Hepatocyte (in vitro differentiated cells): Measurements from ENCODE around the gene KLF13. TPM values are rescaled to one million over a fixed set of nuclear protein-coding genes. Genes with fewer than 3 reads are reported as not detected.

Experiments
- DNase-seq: peaks from one replicate; pipeline ENCODE4 v3.0.0-alpha.2; 2016; ENCODE audit warnings: low spot score
- H2AFZ ChIP-seq: fragments of 200-600 bp; sonication (generic); 2 replicates; pipeline ENCODE4 v1.6.0; 2016; ENCODE audit warnings: antibody characterized with exemption, mild to moderate bottlenecking
- H3K27ac ChIP-seq: fragments of 200-600 bp; sonication (generic); 2 replicates; pipeline ENCODE4 v1.5.1; 2016; ENCODE audit warnings: mild to moderate bottlenecking
- H3K27me3 ChIP-seq: fragments of 200-600 bp; sonication (generic); 2 replicates; pipeline ENCODE4 v1.6.1; 2016
- H3K36me3 ChIP-seq: fragments of 200-600 bp; sonication (generic); replicated peaks from 2 replicates; pipeline ENCODE4 v1.5.1; 2016; ENCODE audit warnings: low read depth; ENCODE audit not compliant: insufficient read depth
- H3K4me1 ChIP-seq: fragments of 200-600 bp; sonication (generic); 2 replicates; pipeline ENCODE4 v1.5.1; 2016; ENCODE audit warnings: mild to moderate bottlenecking, moderate library complexity; ENCODE audit not compliant: insufficient read depth
- H3K4me2 ChIP-seq: fragments of 200-600 bp; sonication (generic); 2 replicates; pipeline ENCODE4 v1.6.0; 2016
- H3K4me3 ChIP-seq: fragments of 200-600 bp; sonication (generic); 2 replicates; pipeline ENCODE4 v1.5.1; 2016; ENCODE audit warnings: mild to moderate bottlenecking
- H3K79me2 ChIP-seq: fragments of 200-600 bp; sonication (generic); 2 replicates; pipeline ENCODE4 v1.6.0; 2017; ENCODE audit warnings: mild to moderate bottlenecking
- H3K9me2 ChIP-seq: fragments of 200-600 bp; sonication (generic); replicated peaks from 2 replicates; pipeline ENCODE4 v1.6.0; 2017; ENCODE audit warnings: mild to moderate bottlenecking; ENCODE audit not compliant: insufficient read depth
- H3K9me3 ChIP-seq: fragments of 200-600 bp; sonication (generic); 2 replicates; pipeline ENCODE4 v1.5.1; 2016; ENCODE audit warnings: low read depth, mild to moderate bottlenecking
- H4K20me1 ChIP-seq: fragments of 200-600 bp; sonication (generic); 2 replicates; pipeline ENCODE4 v1.6.0; 2016; ENCODE audit warnings: mild to moderate bottlenecking; ENCODE audit not compliant: insufficient read depth, poor library complexity, severe bottlenecking
- EZH2 ChIP-seq: fragments of 200-600 bp; sonication (generic); IDR thresholded peaks from 2 replicates; pipeline ENCODE4 v1.6.1; 2016; ENCODE audit warnings: antibody characterized with exemption, mild to moderate bottlenecking, borderline replicate concordance
- EZH2phosphoT487 ChIP-seq: fragments of 200-600 bp; sonication (generic); IDR thresholded peaks from one replicate; pipeline ENCODE4 v1.6.1; 2018; ENCODE audit warnings: antibody characterized with exemption, mild to moderate bottlenecking, low read depth, moderate library complexity; ENCODE audit not compliant: unreplicated experiment, severe bottlenecking
- WGBS: methylation state at CpG from one replicate; pipeline ENCODE4 v1.1.6; 2016; ENCODE audit warnings: low lambda C conversion rate; ENCODE audit errors: missing lambda C conversion rate; 5-methylcytosine and 5-hydroxymethylcytosine counted together
- polyA plus RNA-seq: library from polyadenylated mRNA; unstranded; fragments of >200 nt; fragmentation: Nextera tagmentation; extraction: Ambion mirVana; gene quantifications from 2 replicates; pipeline ENCODE4 v1.2.1, GENCODE V29; 2016
- total RNA-seq: library from RNA; depleted of rRNA; stranded (reverse); fragments of >200 nt; gene quantifications from 2 replicates; pipeline ENCODE4 v1.2.3, GENCODE V29; 2014
- TF ChIP-seq, protein P1 (sequence below): fragments of 200-600 bp; sonication (generic); IDR thresholded peaks from 2 replicates; pipeline ENCODE4 v1.5.1; 2016; ENCODE audit warnings: antibody characterized with exemption, mild to moderate bottlenecking; ENCODE audit not compliant: poor library complexity

KLF13 gene
- total and polyA plus RNA-seq, 2 experiments from 2014 or later, result 32.7 to 51.2 TPM

GRCh38 chr15:31316135-31316795, 10.4 kb upstream of the KLF13 start:
- no peaks in the 10 kb centered on the region for H3K9me3 ChIP-seq
- no peaks in the 10 kb centered on the region for H4K20me1 ChIP-seq
- no peak overlapping the region for H3K27ac ChIP-seq
- no peak overlapping the region for H3K4me3 ChIP-seq
- H3K4me1 ChIP-seq, result no peaks in the 10 kb centered on the region
- no peak overlapping the region for H3K4me2 ChIP-seq
- no peak overlapping the region for H2AFZ ChIP-seq
- DNase-seq, result no peak
- no peaks in the 10 kb centered on the region for H3K27me3 ChIP-seq
- H3K9me2 ChIP-seq, result no peaks in the 10 kb centered on the region
- WGBS, result 90% methylated on average over 8 of the region's 8 CpGs
- H3K79me2 ChIP-seq, result no peaks in the 10 kb centered on the region
- no peaks in the 10 kb centered on the region for H3K36me3 ChIP-seq
- TF ChIP-seq, protein P1, sequence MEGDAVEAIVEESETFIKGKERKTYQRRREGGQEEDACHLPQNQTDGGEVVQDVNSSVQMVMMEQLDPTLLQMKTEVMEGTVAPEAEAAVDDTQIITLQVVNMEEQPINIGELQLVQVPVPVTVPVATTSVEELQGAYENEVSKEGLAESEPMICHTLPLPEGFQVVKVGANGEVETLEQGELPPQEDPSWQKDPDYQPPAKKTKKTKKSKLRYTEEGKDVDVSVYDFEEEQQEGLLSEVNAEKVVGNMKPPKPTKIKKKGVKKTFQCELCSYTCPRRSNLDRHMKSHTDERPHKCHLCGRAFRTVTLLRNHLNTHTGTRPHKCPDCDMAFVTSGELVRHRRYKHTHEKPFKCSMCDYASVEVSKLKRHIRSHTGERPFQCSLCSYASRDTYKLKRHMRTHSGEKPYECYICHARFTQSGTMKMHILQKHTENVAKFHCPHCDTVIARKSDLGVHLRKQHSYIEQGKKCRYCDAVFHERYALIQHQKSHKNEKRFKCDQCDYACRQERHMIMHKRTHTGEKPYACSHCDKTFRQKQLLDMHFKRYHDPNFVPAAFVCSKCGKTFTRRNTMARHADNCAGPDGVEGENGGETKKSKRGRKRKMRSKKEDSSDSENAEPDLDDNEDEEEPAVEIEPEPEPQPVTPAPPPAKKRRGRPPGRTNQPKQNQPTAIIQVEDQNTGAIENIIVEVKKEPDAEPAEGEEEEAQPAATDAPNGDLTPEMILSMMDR, result no peak
- TF ChIP-seq EZH2phosphoT487 (no peak), EZH2 (no peak)

- DNase-seq, result no peak
- H3K79me2 ChIP-seq, result no peaks in the 10 kb centered on the region
- WGBS, result 91% methylated on average over 3 of the region's 3 CpGs
- H3K36me3 ChIP-seq, result no peaks in the 10 kb centered on the region
- H3K4me3 ChIP-seq, result no peak overlapping the region
- H3K27ac ChIP-seq, result no peak overlapping the region
- no peaks in the 10 kb centered on the region for H3K27me3 ChIP-seq
- no peaks in the 10 kb centered on the region for H4K20me1 ChIP-seq
- H3K4me1 ChIP-seq, result no peaks in the 10 kb centered on the region
- TF ChIP-seq, protein P1, result no peak
- TF ChIP-seq EZH2phosphoT487 (no peak), EZH2 (no peak)
- H3K9me3 ChIP-seq, result no peaks in the 10 kb centered on the region
- no peak overlapping the region for H2AFZ ChIP-seq
- no peak overlapping the region for H3K4me2 ChIP-seq
- no peaks in the 10 kb centered on the region for H3K9me2 ChIP-seq
Measured at GRCh38 chr15:31317017-31317416, 9.6 kb upstream of the KLF13 start.

DNA sequence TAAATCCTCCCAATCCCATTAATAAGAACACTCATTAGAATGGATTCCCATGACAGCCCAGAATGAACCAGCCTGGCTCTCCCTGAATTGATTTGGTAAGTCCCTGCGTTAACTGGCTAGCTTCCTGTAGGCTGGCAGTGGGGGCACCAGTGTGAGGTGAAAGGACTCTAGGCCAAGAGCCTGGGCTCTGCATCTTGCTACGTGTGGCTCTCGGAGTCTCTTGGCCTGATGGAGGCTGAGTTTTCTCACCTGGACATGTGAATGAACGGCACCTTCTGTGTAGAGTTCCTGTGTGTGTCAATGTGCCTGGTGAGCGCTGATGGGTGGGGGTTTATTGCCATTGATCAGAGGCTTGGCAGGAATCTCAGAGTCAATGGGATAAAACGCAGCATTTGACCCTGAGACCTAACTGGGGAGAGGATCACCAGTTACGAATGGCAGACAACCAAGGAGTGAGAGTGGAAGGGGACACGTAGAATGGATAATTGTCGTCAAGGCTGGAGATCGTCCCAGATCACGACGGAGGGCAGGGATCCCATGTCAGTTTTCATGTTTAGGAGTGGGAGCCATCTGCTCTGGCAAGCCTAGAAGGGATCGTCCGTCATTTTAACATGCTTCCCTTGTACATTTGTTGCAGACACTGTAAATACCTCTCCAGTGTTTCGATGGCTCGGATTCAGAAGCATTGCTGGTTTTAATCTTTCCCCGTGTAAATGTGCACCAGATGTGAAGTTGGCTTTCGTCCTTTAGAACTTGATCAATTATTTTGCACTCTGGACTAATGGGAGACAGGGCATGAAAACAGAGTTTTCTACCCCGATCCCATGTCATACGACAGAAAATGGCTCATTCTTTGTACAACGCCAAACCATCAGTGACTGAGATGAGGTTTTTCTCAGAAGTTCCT, 9.0 kb upstream of the KLF13 start:
- H3K79me2 ChIP-seq, result no peaks in the 10 kb centered on the region
- H3K4me3 ChIP-seq, result no peak overlapping the region
- no peak overlapping the region for H2AFZ ChIP-seq
- no peak overlapping the region for H3K27ac ChIP-seq
- no peaks in the 10 kb centered on the region for H4K20me1 ChIP-seq
- WGBS, result 65% methylated on average over 21 of the region's 21 CpGs
- H3K4me2 ChIP-seq, result no peak overlapping the region
- H3K9me2 ChIP-seq, result no peaks in the 10 kb centered on the region
- H3K4me1 ChIP-seq, result no peaks in the 10 kb centered on the region
- DNase-seq, result no peak
- H3K36me3 ChIP-seq, result no peaks in the 10 kb centered on the region
- TF ChIP-seq EZH2 (no peak), EZH2phosphoT487 (no peak)
- TF ChIP-seq, protein P1, result no peak
- no peaks in the 10 kb centered on the region for H3K9me3 ChIP-seq
- H3K27me3 ChIP-seq, result no peaks in the 10 kb centered on the region
